HepG2 (cell line): ENCODE measurements around the gene BAHCC1. TPM values are rescaled to one million over a fixed set of nuclear protein-coding genes. Genes with fewer than 3 reads are reported as not detected.

Source experiments
- AFF4 ChIP-seq: sonication (generic); formaldehyde crosslinking; IDR thresholded peaks from 2 replicates; pipeline ENCODE4 v1.4.0; 2020; ENCODE audit warnings: missing genetic modification reagents
- ARNTL ChIP-seq: sonication (generic); formaldehyde crosslinking; IDR thresholded peaks from 2 replicates; pipeline ENCODE4 v1.4.0; 2020; ENCODE audit warnings: mild to moderate bottlenecking, missing genetic modification reagents
- BRCA1 ChIP-seq: sonication (generic); formaldehyde crosslinking; IDR thresholded peaks from 2 replicates; pipeline ENCODE4 v1.4.0; 2020; ENCODE audit warnings: missing genetic modification reagents
- IRF9 ChIP-seq: sonication (generic); formaldehyde crosslinking; IDR thresholded peaks from 2 replicates; pipeline ENCODE4 v1.8.0; 2022; ENCODE audit warnings: missing genetic modification reagents, mild to moderate bottlenecking, borderline replicate concordance
- NAIF1 ChIP-seq: sonication (generic); formaldehyde crosslinking; IDR thresholded peaks from 2 replicates; pipeline ENCODE4 v1.5.0; 2020; ENCODE audit warnings: mild to moderate bottlenecking, missing genetic modification reagents, borderline replicate concordance
- NRL ChIP-seq: sonication (generic); formaldehyde crosslinking; IDR thresholded peaks from 2 replicates; pipeline ENCODE4 v1.5.0; 2020; ENCODE audit warnings: missing genetic modification reagents, mild to moderate bottlenecking, moderate library complexity, borderline replicate concordance
- POLR2A ChIP-seq, 2 experiments: IDR thresholded peaks; 2 replicates each; pipeline ENCODE4 v1.6.1; 2011; ENCODE audit warnings: low read depth in 2 of 2, low read length in 2 of 2, mild to moderate bottlenecking in 1 of 2, moderate library complexity in 1 of 2; ENCODE audit not compliant: insufficient read depth in 1 of 2
- PRMT3 ChIP-seq: sonication (generic); formaldehyde crosslinking; IDR thresholded peaks from 2 replicates; pipeline ENCODE4 v1.8.1; 2022; ENCODE audit warnings: low read depth, mild to moderate bottlenecking, moderate library complexity, missing genetic modification reagents, borderline replicate concordance
- RXRA ChIP-seq: sonication (generic); formaldehyde crosslinking; IDR thresholded peaks from 2 replicates; pipeline ENCODE4 v1.5.1; 2020; ENCODE audit warnings: missing genetic modification reagents
- ZBTB38 ChIP-seq: sonication (generic); formaldehyde crosslinking; IDR thresholded peaks from 2 replicates; pipeline ENCODE4 v1.5.1; 2020; ENCODE audit warnings: mild to moderate bottlenecking, missing genetic modification reagents
- ZBTB8A ChIP-seq: sonication (generic); formaldehyde crosslinking; IDR thresholded peaks from 2 replicates; pipeline ENCODE4 v1.4.0; 2020; ENCODE audit warnings: mild to moderate bottlenecking, low read depth, missing genetic modification reagents, borderline replicate concordance
- ZFAT ChIP-seq: sonication (generic); formaldehyde crosslinking; conservative IDR thresholded peaks from 2 replicates; pipeline ENCODE4 v1.8.1; 2023; ENCODE audit warnings: missing genetic modification reagents, inconsistent platforms
- ZIK1 ChIP-seq: sonication (generic); formaldehyde crosslinking; IDR thresholded peaks from 2 replicates; pipeline ENCODE4 v1.5.0; 2020; ENCODE audit warnings: mild to moderate bottlenecking, low read depth, missing genetic modification reagents, borderline replicate concordance
- ZNF333 ChIP-seq: sonication (generic); formaldehyde crosslinking; IDR thresholded peaks from 2 replicates; pipeline ENCODE4 v1.4.0; 2020; ENCODE audit warnings: mild to moderate bottlenecking, missing genetic modification reagents, borderline replicate concordance
- ZNF615 ChIP-seq: sonication (generic); formaldehyde crosslinking; IDR thresholded peaks from 2 replicates; pipeline ENCODE4 v1.5.0; 2020; ENCODE audit warnings: mild to moderate bottlenecking, missing genetic modification reagents, borderline replicate concordance
- ZNF761 ChIP-seq: sonication (generic); formaldehyde crosslinking; conservative IDR thresholded peaks from 2 replicates; pipeline ENCODE4 v1.4.0; 2020; ENCODE audit warnings: mild to moderate bottlenecking, missing genetic modification reagents
- polyA plus RNA-seq, 8 experiments: library from polyadenylated mRNA; depleted of rRNA in 3 of 8; stranded (reverse) in 7 of 8; unstranded in 1 of 8; fragments of >200 nt; fragmentation: Illumina TruSeq in 4 of 8; extraction: Trizol in 4 of 8; gene quantifications; 2 replicates each; pipeline versions ENCODE4 v1.2.1 to v1.2.3, GENCODE V29; 2011 to 2016; ENCODE audit warnings: low read depth in 4 of 8, missing spikeins in 1 of 8, mixed read lengths in 1 of 8; ENCODE audit not compliant: insufficient read depth in 1 of 8
- total RNA-seq, 5 experiments: library from RNA; depleted of rRNA; stranded (reverse); fragments of >200 nt; fragmentation: Illumina TruSeq; extraction: Trizol; gene quantifications; 2 replicates each; pipeline ENCODE4 v1.2.3, GENCODE V29; 2016; ENCODE audit warnings: low read depth in 1 of 5
- TF ChIP-seq, protein P1 (sequence below): sonication (generic); formaldehyde crosslinking; IDR thresholded peaks from 2 replicates; pipeline ENCODE4 v1.4.0; 2020; ENCODE audit warnings: mild to moderate bottlenecking, missing genetic modification reagents
- TF ChIP-seq, protein P2 (sequence below): sonication (generic); formaldehyde crosslinking; IDR thresholded peaks from 2 replicates; pipeline ENCODE4 v1.5.1; 2020; ENCODE audit warnings: missing genetic modification reagents, mild to moderate bottlenecking, borderline replicate concordance
- TF ChIP-seq, protein P3 (sequence below): sonication (generic); formaldehyde crosslinking; IDR thresholded peaks from 2 replicates; pipeline ENCODE4 v1.5.0; 2020; ENCODE audit warnings: missing genetic modification reagents

BAHCC1 gene
- total and polyA plus RNA-seq, 2 of the 13 experiments (the other 11 are each of a cell fraction or from before 2014, with no cell fraction given), result 1.4 to 1.7 TPM

GRCh38 chr17:81511804-81512561, 116.7 kb downstream of the BAHCC1 start (continued):
- peak; percentile 28; the same call in 1 of the 2 replicates for TF ChIP-seq AFF4 (CRISPR knock-in tag)
- TF ChIP-seq, protein P1, sequence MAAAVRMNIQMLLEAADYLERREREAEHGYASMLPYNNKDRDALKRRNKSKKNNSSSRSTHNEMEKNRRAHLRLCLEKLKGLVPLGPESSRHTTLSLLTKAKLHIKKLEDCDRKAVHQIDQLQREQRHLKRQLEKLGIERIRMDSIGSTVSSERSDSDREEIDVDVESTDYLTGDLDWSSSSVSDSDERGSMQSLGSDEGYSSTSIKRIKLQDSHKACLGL (CRISPR knock-in tag), result peak; percentile 17; the same call in 1 of the 2 replicates
- no peak for TF ChIP-seq NAIF1 (CRISPR knock-in tag)
- TF ChIP-seq ZNF761 (CRISPR knock-in tag), result no peak
- TF ChIP-seq, protein P2, sequence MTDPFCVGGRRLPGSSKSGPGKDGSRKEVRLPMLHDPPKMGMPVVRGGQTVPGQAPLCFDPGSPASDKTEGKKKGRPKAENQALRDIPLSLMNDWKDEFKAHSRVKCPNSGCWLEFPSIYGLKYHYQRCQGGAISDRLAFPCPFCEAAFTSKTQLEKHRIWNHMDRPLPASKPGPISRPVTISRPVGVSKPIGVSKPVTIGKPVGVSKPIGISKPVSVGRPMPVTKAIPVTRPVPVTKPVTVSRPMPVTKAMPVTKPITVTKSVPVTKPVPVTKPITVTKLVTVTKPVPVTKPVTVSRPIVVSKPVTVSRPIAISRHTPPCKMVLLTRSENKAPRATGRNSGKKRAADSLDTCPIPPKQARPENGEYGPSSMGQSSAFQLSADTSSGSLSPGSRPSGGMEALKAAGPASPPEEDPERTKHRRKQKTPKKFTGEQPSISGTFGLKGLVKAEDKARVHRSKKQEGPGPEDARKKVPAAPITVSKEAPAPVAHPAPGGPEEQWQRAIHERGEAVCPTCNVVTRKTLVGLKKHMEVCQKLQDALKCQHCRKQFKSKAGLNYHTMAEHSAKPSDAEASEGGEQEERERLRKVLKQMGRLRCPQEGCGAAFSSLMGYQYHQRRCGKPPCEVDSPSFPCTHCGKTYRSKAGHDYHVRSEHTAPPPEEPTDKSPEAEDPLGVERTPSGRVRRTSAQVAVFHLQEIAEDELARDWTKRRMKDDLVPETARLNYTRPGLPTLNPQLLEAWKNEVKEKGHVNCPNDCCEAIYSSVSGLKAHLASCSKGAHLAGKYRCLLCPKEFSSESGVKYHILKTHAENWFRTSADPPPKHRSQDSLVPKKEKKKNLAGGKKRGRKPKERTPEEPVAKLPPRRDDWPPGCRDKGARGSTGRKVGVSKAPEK (CRISPR knock-in tag), result peak; percentile 48; the same call in 1 of the 2 replicates
- 0 out of 2 replicates have a peak, but pooled peaks have one; percentile 13 for TF ChIP-seq RXRA (CRISPR knock-in tag)
- TF ChIP-seq ZFAT (CRISPR knock-in tag), result no peak
- no peak for TF ChIP-seq ZNF615
- no peak for TF ChIP-seq ZBTB38 (CRISPR knock-in tag)
- TF ChIP-seq ARNTL (CRISPR knock-in tag), result 0 out of 2 replicates have a peak, but pooled peaks have one; percentile 56
- TF ChIP-seq, protein P3, sequence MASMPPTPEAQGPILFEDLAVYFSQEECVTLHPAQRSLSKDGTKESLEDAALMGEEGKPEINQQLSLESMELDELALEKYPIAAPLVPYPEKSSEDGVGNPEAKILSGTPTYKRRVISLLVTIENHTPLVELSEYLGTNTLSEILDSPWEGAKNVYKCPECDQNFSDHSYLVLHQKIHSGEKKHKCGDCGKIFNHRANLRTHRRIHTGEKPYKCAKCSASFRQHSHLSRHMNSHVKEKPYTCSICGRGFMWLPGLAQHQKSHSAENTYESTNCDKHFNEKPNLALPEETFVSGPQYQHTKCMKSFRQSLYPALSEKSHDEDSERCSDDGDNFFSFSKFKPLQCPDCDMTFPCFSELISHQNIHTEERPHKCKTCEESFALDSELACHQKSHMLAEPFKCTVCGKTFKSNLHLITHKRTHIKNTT (CRISPR knock-in tag), result no peak
- TF ChIP-seq ZBTB8A (CRISPR knock-in tag), result 0 out of 2 replicates have a peak, but pooled peaks have one; percentile 18
- TF ChIP-seq ZNF333, result peak; percentile 63; the same call in 1 of the 2 replicates
- TF ChIP-seq ZIK1, result 0 out of 2 replicates have a peak, but pooled peaks have one; percentile 36
- TF ChIP-seq POLR2A (IDR thresholded peaks at IDR 0.05; ENCODE audit: insufficient read depth in 1 of 2, low read depth in 2 of 2, low read length in 2 of 2), result peak in 1 of 2 experiments; percentile 48; a peak in 2 of 4 replicates
- TF ChIP-seq BRCA1 (CRISPR knock-in tag), result no peak
- TF ChIP-seq PRMT3 (CRISPR knock-in tag), result no peak
- peak; percentile 36; the same call in 1 of the 2 replicates for TF ChIP-seq NRL (CRISPR knock-in tag)
- peak; percentile 55; the same call in 1 of the 2 replicates for TF ChIP-seq IRF9 (CRISPR knock-in tag)
